ENCODE measurements around the gene ABHD2. TPM values are rescaled to one million over a fixed set of nuclear protein-coding genes. Genes with fewer than 3 reads are reported as not detected.

The ABHD2 gene
- total RNA-seq, 4 donors from 2014 or later: 50.0 to 79.9 (median 65.2) TPM

GRCh38 chr15:89187986-89188514, 99.8 kb downstream of the ABHD2 start:
- TF ChIP-seq CTCF (IDR thresholded peaks at IDR 0.05; ENCODE audit: low read depth): no peak

GRCh38 chr15:89192136-89192535, 103.9 kb downstream of the ABHD2 start:
- no peak for TF ChIP-seq CTCF (IDR thresholded peaks at IDR 0.05; ENCODE audit: low read depth)

- no peak for TF ChIP-seq CTCF (IDR thresholded peaks at IDR 0.05; ENCODE audit: low read depth)
Observed at GRCh38 chr15:89192766-89193165, 104.5 kb downstream of the ABHD2 start.

- TF ChIP-seq CTCF (IDR thresholded peaks at IDR 0.05; ENCODE audit: low read depth): no peak
Observed at GRCh38 chr15:89194608-89195007, 106.4 kb downstream of the ABHD2 start.

- no peak for TF ChIP-seq CTCF (IDR thresholded peaks at IDR 0.05; ENCODE audit: low read depth)
Observed at GRCh38 chr15:89195836-89196235, 107.6 kb downstream of the ABHD2 start.

- no peak for TF ChIP-seq CTCF (IDR thresholded peaks at IDR 0.05; ENCODE audit: low read depth)
Observed at GRCh38 chr15:89196241-89196640, 108.0 kb downstream of the ABHD2 start.

- no peak for TF ChIP-seq CTCF (IDR thresholded peaks at IDR 0.05; ENCODE audit: low read depth)
Observed at GRCh38 chr15:89196994-89197393, 108.7 kb downstream of the ABHD2 start.
